GM19455 (cell line): ENCODE data around the gene BLMH.

ENCODE experiments used
- ATAC-seq: cut with Tn5 transposase; IDR thresholded peaks from one replicate; pipeline ENCODE4 v1.9.1; 2021; ENCODE audit not compliant: unreplicated experiment

BLMH gene

DNA sequence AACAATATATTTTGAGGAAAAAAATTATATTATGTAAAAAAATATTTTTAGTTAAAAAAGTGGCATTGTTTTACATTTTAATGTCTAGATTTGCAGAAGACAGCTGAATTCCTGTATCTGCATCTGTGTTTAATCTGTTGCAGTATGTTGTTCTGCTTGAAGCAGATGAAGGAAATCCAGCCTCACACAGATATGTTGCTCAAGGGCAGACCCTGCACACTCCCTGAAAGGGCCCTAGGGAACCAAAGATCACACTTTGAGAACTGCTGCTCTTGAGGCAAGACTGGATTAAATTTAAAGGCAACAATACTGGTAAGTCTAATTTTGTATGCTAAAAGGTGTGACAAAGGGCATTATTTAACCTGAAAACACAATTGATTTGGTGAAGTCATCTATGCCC, 39.8 kb downstream of the BLMH start:
- ATAC-seq, result no peak

- ATAC-seq, result no peak
Observed at GRCh38 chr17:30249460-30249859, 42.3 kb downstream of the BLMH start.

DNA sequence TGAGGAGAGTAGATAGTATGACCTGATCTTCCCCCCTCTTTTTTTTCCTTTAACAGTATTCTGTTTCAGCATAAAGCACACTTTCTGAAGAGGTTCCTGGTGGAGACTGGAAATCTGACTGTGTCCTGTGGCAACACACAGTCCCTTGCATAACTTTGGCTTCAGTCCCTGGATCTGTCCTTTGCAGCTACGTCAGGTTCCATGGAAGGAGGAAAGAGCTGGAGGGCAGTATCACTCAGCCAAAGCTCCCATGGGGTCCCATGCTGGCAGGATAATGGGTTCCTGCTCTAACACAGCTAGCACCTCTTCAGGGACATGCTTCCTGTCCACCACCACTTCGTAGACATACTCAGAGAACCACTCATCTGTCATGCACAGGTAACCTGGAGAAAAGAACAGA, 43.0 kb downstream of the BLMH start:
- no peak for ATAC-seq

GRCh38 chr17:30246460-30246859, 45.3 kb downstream of the BLMH start:
- no peak for ATAC-seq

DNA sequence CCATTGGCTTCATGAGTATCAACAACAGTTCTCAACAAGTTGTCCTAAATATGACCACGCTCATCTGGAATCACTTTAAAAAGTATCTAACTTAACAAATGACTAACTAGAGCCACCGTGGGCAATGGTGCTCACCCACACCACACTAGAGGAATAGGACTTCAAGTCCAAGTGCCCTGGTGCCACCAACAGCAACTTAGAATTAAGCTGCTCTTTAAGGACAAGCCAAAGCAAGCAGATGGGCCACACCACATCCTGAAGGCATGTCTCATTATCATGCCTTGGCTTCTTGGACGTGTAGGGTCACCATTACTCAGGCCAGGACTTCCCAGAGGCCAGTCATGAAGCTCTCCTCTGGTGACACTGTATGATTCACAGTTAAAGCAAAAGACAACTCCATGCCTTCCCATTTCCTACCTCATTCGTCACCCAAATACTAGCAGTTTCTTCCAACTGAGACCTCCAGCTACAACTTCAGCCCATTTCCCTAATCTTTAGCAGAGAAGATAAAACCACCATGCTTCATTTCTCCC, 46.8 kb downstream of the BLMH start:
- no peak for ATAC-seq

DNA sequence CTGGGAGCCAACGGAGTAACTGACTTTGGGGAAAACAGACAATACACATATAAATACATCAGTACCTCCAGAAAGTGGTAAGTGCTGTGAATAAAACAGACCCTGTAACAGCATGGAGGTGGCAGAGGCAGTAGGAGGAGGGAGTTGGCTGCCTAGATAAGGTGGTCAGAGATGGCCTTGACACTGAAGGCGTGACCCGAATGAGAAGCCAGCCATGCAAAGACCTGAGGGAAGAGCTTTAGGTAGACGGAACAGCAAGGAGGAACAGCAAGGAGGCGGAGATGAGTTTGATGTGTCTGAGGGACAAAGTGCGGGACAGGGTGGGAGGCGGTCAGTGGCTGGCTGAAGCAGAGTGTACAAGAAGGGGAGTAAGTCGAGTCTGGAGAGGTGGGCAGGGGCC, 48.2 kb downstream of the BLMH start:
- no peak for ATAC-seq

GRCh38 chr17:30243002-30243401, 48.7 kb downstream of the BLMH start:
- ATAC-seq, result no peak

DNA sequence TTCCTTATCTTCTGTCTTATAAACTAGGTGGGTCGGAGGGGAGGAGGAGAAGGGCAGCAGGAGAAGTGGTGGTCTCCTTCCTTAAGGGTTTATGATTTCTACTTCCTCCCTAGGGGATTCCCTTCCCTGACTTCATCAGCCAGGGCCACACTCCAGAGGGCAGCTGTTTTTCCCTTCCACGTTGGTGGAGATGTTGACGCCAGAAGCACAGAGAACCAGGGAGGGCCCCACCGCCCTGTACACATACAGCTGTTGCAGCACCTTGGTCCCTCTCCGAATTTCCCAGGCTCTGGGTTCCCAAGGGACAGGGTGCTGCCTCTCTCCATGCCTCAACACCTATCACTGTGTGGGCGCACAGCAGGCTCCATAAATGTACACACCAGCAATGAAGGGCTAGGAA, 50.7 kb downstream of the BLMH start:
- no peak for ATAC-seq

DNA sequence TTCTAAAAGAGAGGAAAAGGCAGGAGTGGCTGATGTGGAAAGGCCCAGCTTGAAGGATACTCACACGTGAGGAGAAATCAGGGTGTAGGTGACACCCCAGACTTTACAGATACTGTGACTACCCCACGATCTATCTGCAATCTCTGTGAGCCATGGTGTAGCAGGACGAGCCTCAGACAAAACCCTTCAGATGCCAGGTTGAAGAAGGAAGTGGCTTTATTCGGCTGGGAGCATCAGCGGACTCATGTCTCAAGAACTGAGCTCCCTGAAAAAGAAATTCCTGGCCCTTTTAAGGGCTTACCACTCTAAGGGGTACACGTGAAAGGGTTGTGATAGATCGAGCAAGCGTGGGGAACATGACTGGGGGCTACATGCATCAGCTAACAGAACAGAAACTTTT, 51.6 kb downstream of the BLMH start:
- no peak for ATAC-seq

- ATAC-seq, result no peak
Observed at GRCh38 chr17:30239089-30239462, 52.7 kb downstream of the BLMH start.

DNA sequence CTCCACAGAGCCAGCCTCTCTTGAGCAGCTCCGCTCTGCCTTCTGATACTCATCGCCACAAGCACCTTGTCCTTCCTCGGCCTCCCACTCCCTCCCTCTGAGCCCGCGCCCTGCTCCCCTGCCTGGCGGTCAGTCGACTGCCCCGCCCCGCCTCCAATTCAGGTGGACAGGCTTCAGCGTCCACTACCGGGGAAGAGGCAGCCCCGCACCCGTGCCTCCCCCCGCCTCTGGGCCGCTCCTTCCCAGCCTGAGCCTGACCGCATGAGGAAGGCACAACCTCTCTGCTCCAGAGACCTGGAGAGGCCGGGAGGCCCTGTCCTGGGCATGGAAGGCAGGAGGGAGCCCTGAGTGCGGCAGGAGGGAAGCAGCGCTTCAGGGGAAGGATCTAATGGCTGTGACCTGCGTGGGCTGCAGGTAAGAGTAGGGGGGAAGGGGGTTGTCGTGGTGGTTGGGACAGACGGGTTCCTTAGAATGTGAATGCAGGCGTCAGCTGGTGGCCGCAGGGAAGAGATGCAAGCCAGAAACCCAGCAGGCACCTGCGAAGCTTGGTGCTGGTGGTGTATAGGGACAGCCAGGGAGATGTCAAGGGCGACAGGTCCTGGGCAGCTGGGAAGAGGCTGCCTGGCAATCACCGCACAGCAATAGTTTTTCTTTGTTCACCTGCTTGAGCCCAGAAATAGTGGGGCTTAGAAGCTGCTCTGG, 53.2 kb downstream of the BLMH start:
- no peak for ATAC-seq

DNA sequence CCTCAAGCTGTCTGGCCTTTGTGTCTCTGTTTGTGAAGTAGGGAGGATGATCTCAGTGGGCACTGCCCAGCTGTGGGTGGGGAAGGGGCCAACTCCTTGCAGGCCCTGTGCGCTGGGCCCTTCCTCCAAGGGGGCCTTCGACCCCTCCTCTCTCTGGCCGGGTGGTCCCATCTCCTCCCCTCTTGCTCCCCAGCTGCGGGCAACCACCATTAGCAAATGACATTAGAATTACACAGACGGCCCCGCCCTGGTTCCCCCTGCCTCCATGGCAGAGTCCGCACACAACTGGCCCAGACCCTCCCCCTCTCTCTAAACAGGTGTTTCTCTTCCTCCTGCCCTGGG, 53.8 kb downstream of the BLMH start:
- ATAC-seq, result no peak

- ATAC-seq, result no peak
Observed at GRCh38 chr17:30237296-30238002, 54.3 kb downstream of the BLMH start.

- no peak for ATAC-seq
Observed at GRCh38 chr17:30236766-30237165, 55.0 kb downstream of the BLMH start.

DNA sequence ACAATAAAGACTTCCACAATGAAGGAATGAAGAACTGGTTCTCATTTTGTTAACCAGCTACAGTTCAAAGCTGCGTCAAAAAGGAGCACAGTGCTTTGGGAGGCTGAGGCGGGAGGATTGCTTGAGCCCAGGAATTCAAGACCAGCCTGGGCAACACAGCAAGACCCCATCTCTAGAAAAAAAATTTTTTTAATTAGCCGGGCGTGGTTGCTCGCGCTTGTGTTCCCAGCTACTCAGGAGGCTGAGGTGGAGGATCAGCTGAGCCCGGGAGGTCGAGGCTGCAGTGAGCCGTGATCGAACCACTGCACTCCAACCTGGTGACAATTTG, 55.5 kb downstream of the BLMH start:
- ATAC-seq, result no peak

DNA sequence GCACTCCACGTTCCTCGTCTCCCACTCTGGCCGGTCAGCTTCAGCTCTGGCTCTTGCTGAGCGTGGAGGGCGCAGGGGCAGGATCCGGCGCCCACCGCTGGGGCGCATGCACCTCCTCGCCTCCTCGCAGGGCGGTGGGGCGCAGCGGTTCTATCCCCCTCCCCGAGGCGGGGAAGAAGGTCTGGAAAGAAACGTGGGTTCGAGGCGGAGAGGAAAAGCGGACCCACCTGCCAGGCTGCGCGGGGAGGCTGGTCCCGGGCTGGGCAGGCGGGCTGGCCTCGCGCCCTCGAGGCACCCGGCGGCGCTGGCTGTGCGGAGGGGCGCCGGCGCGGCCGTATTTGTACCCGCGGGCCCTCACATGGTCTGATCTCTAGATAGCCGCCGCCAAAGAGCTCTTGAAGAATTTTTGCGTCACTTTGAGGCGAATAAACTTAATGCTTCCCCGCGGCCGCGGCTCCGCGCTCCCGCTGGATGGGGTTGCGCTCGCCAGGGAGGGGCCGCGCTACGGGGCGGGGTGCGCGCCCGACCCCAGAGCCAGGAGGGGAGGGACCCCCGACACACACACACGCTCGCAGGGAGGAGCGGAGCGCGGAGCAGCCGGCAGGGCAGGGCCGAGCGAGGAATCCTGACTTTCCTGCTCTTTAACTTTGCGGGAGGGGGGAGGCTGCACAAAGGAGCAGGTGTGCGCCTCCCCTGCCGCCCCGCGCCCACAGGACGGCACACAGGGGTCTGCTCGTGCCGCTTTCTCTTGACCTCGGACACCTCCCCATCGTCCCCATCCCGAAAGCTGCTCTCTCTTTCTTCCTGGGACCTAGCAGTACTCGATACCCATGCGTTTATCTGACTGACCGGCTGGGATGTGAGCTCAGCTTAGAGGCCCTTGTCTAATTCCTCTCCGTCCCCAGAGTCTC, 56.1 kb downstream of the BLMH start, which contains the start of gene SLC6A4:
Gene SLC6A4 (minus strand): TSS at position 312 of the 911 bp plus-strand sequence. CDS start 13,739 bp downstream, outside the sequence.
- no peak for ATAC-seq

- no peak for ATAC-seq
Observed at GRCh38 chr17:30234964-30235363, 56.8 kb downstream of the BLMH start.

DNA sequence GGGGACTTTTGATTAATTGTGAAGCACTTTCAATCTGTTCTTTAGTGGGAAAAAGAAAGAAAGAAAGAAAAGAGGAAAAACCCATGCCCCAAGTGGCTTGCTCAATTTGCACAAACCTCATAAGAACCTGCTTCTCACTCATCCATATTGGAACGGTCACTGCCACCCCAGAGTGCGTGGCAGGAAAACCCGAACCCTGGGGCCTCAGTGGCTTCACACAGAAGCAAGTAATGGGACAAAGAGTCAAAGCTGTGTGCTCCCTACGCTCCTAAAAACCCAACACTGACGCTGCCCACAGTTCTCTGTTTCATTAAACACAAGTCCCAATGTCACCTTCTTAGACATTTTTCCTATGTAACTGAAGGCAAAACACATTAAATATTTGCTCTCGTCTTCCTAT, 57.4 kb downstream of the BLMH start:
- no peak for ATAC-seq

DNA sequence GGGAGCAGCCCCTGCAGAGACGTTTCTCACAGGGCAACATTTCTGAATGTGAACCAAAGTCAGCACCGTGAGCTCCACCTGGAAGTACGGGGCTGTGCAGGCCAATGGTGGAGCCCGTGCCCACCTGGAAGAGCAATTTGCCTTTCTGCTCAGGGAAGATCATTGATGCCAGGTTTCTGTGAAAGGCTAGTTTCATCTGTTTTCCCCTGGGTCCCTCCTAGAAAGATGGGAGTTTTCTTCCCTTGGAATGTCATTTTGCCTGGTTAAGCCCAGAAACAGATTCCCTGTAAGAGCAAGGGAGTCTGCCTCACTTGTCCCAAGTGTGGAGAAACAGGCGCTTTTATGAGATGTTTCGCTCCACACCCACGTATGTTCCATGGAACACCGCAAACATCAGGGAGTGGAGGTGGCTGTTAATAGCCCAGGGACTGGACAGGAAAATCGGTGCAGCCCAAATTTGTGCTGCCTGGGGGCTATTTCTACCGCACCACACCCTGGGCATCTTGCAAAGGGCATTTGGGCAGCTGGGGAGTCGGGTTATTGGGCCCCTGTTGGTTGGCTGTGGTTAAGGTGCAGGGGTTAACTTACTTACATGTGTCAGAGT, 58.8 kb downstream of the BLMH start:
- ATAC-seq, result no peak

- ATAC-seq, result no peak
Observed at GRCh38 chr17:30232015-30232823, 59.5 kb downstream of the BLMH start.
